ENCODE data around the gene CALCOCO1.
"Not testable (repeated sequence)": the region's sequence is repeated elsewhere in the genome, so short reads cannot be mapped to it uniquely, and the experiment has no call there.

CALCOCO1 gene

GRCh38 chr12:53727310-53728041 is at the start of gene CALCOCO1:
CALCOCO1 (minus strand) TSS chr12:53727452; CDS start chr12:53725242, 2,210 bp downstream.
- peak; percentile 41 for DNase-seq

- no peak for DNase-seq
Observed at GRCh38 chr12:53776872-53777271, 49.6 kb upstream of the CALCOCO1 start.

- DNase-seq: no peak
Observed at GRCh38 chr12:53775478-53776145, 48.4 kb upstream of the CALCOCO1 start.

GRCh38 chr12:53770281-53770680 is 43.0 kb upstream of the CALCOCO1 start:
- DNase-seq: no peak

GRCh38 chr12:53768976-53769375 is 41.7 kb upstream of the CALCOCO1 start:
- no peak for DNase-seq

GRCh38 chr12:53766881-53767280 is 39.6 kb upstream of the CALCOCO1 start:
- no peak for DNase-seq

GRCh38 chr12:53765891-53766290 is 38.6 kb upstream of the CALCOCO1 start:
- no peak for DNase-seq

GRCh38 chr12:53764615-53765014 is 37.4 kb upstream of the CALCOCO1 start:
- DNase-seq: no peak

- DNase-seq: not testable (repeated sequence)
Observed at GRCh38 chr12:53762793-53763192, 35.5 kb upstream of the CALCOCO1 start.

- no peak for DNase-seq
Observed at GRCh38 chr12:53761306-53761705, 34.1 kb upstream of the CALCOCO1 start.

GRCh38 chr12:53759261-53759660 is 32.0 kb upstream of the CALCOCO1 start:
- DNase-seq: no peak

- DNase-seq: no peak
Observed at GRCh38 chr12:53758730-53759103, 31.5 kb upstream of the CALCOCO1 start.

- no peak for DNase-seq
Observed at GRCh38 chr12:53758081-53758729, 31.0 kb upstream of the CALCOCO1 start.

GRCh38 chr12:53757101-53757770 is 30.0 kb upstream of the CALCOCO1 start:
- DNase-seq: no peak

- DNase-seq: no peak
Observed at GRCh38 chr12:53756300-53757100, 29.2 kb upstream of the CALCOCO1 start.

- no peak for DNase-seq
Observed at GRCh38 chr12:53755893-53756292, 28.6 kb upstream of the CALCOCO1 start.

GRCh38 chr12:53755451-53755891 is 28.2 kb upstream of the CALCOCO1 start:
- no peak for DNase-seq

GRCh38 chr12:53754633-53755264 is 27.5 kb upstream of the CALCOCO1 start:
- DNase-seq: no peak

GRCh38 chr12:53754188-53754585 is 26.9 kb upstream of the CALCOCO1 start:
- no peak for DNase-seq

GRCh38 chr12:53752621-53753020 is 25.4 kb upstream of the CALCOCO1 start:
- no peak for DNase-seq

- DNase-seq: no peak
Observed at GRCh38 chr12:53752192-53752601, 24.9 kb upstream of the CALCOCO1 start.

All from cortex of kidney (tissue), 1 donor.